A549 treated with AZD9567 at 1 μM for 4 hours (cell line): ENCODE measurements around the gene SYF2. TPM values are rescaled to one million over a fixed set of nuclear protein-coding genes. Genes with fewer than 3 reads are reported as not detected.

ENCODE experiments used
- total RNA-seq: library from RNA; stranded (reverse); fragments of 200-300 nt; extraction: Qiagen RNA extraction; gene quantifications from 5 replicates; pipeline ENCODE4 v1.2.3, GENCODE V29; 2022; ENCODE audit not compliant: insufficient read depth

The SYF2 gene
- 32.9 to 46.4 TPM (median 35.8 TPM) in 5 replicates for total RNA-seq

GRCh38 chr1:25232027-25232865, at the start of gene SYF2:
Gene SYF2, minus strand, starts transcription at chr1:25232502. Its CDS starts 35 bp downstream, at chr1:25232467.

GRCh38 chr1:25272238-25272637, 39.9 kb upstream of the SYF2 start, which contains the start of gene RHD:
Gene RHD, plus strand, starts transcription at chr1:25272509. Its CDS starts 39 bp downstream, at chr1:25272548.

DNA sequence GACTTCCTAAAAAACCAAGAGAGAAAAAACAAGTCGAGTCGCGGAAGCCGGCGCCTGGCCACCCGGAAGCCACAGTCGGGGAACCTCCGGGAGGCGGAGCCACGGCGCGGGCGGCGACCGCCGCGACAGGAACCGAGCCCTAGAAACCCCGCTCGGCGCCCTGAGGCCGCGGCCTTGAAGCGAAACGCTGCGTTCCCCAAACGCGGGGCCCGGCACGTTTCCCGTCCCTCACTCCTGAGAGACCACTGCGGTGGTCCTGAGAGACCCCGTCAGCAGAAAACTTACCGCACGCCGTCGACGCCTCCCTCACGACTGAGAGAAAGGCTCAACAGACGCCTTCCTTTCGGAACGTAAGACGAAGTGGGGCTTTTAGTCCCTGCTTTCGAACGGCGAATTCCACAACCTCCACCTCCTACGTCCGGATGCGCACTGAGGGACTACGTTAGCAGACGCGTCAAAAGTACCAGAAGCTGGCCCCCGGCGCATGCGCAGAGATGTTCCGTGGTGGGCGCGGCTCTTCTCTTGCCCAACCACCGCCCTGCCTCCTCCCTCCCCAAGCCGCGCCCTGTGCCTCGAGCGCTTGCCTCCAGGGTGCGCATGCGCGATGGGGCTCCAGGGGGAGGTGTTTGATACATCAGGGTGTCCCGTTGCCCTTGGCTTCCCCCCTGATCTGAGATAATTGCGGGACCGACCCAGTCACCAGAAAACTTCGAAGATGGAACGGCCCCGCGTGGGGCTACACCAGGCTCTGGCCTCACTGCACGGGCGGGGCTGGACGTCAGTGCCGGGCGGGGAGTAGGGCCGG, 14.9 kb upstream of the SYF2 start, which contains the start of gene RSRP1:
Gene RSRP1 (minus strand): TSS at position 431 of the 805 bp plus-strand sequence. CDS start 491 bp downstream, outside the sequence.

Other genes starting within 250 kb of the SYF2 start
- gene RSRP1, start 15.0 kb upstream of the SYF2 start, total RNA-seq, result 24.6 to 35.5 TPM (median 30.1 TPM) in 5 replicates
- not detected in 5 replicates for gene RHD, start 40.0 kb upstream of the SYF2 start, total RNA-seq
- gene TMEM50A, start 105.8 kb upstream of the SYF2 start, total RNA-seq, result 73.4 to 110 TPM (median 73.7 TPM) in 5 replicates
- gene RHCE, start 188.3 kb upstream of the SYF2 start, total RNA-seq, result 0.05 to 0.32 TPM (median 0.09 TPM) in 3 of 5 replicates, not detected in the others
- 8.1 to 13.6 TPM (median 8.5 TPM) in 5 replicates for gene MACO1, start 198.4 kb upstream of the SYF2 start, total RNA-seq